T-helper 2 cell treated with Interferon-gamma antibody and Interleukin-4, amounts not matched to agents 100 ng/mL and 5 ng/mL, for 36 hours (primary cell): ENCODE data around the gene QRFPR. TPM values are rescaled to one million over a fixed set of nuclear protein-coding genes. Genes with fewer than 3 reads are reported as not detected.
"Not testable (repeated sequence)": the region's sequence is repeated elsewhere in the genome, so short reads cannot be mapped to it uniquely, and the experiment has no call there.

Experiments used
- intact Hi-C: fragments of 100-400 bp; cut with micrococcal nuclease; formaldehyde crosslinking; loops from one replicate; pipeline ENCODE4 v1.15.1; 2023
- total RNA-seq: library from RNA; stranded (reverse); gene quantifications from 2 replicates; pipeline ENCODE4 v1.2.3, GENCODE V29; 2022

The QRFPR gene
- total RNA-seq, result not detected in 2 replicates

GRCh38 chr4:121380776-121381462, at the start of gene QRFPR:
Gene QRFPR (minus strand): TSS chr4:121381018. CDS start chr4:121380647, 371 bp downstream.
- intact Hi-C loops, result no loop called here

- intact Hi-C loops, result no loop called here
These were observed 47.9 kb upstream of the QRFPR start for GRCh38 chr4:121428721-121429120.

GRCh38 chr4:121421594-121421993, 40.8 kb upstream of the QRFPR start:
- intact Hi-C loops, result no loop called here

- intact Hi-C loops, result no loop called here
These were observed 30.4 kb upstream of the QRFPR start for GRCh38 chr4:121411151-121411744.

- intact Hi-C loops, result not testable (repeated sequence)
These were observed 27.7 kb upstream of the QRFPR start for GRCh38 chr4:121408567-121408966.

- intact Hi-C loops, result no loop called here
These were observed 19.8 kb upstream of the QRFPR start for GRCh38 chr4:121400632-121401031.

GRCh38 chr4:121397941-121398601, 17.3 kb upstream of the QRFPR start:
- intact Hi-C loops, result no loop called here

GRCh38 chr4:121397434-121397833, 16.6 kb upstream of the QRFPR start:
- intact Hi-C loops, result no loop called here

GRCh38 chr4:121392426-121393086, 11.7 kb upstream of the QRFPR start:
- intact Hi-C loops, result no loop called here

- intact Hi-C loops, result no loop called here
These were observed 9.5 kb upstream of the QRFPR start for GRCh38 chr4:121390335-121390734.

GRCh38 chr4:121379276-121379675, 1.5 kb downstream of the QRFPR start:
- intact Hi-C loops, result no loop called here

- intact Hi-C loops, result no loop called here
These were observed 3.7 kb downstream of the QRFPR start for GRCh38 chr4:121377076-121377475.

GRCh38 chr4:121376556-121376955, 4.3 kb downstream of the QRFPR start:
- intact Hi-C loops, result no loop called here

GRCh38 chr4:121376097-121376496, 4.7 kb downstream of the QRFPR start:
- intact Hi-C loops, result no loop called here

- intact Hi-C loops, result no loop called here
These were observed 5.6 kb downstream of the QRFPR start for GRCh38 chr4:121375262-121375661.

GRCh38 chr4:121373841-121374240, 7.0 kb downstream of the QRFPR start:
- intact Hi-C loops, result loop anchor here (2.0 kb wide), 1 partner anchor 181 kb away; no protein-coding TSS in a partner anchor

- intact Hi-C loops, result loop anchor here (2.0 kb wide), 1 partner anchor 356 kb away; no protein-coding TSS in a partner anchor
These were observed 10.0 kb downstream of the QRFPR start for GRCh38 chr4:121370729-121371325.

GRCh38 chr4:121360495-121360894, 20.3 kb downstream of the QRFPR start:
- intact Hi-C loops, result loop anchor here (1.0 kb wide), 1 partner anchor 9 kb away; no protein-coding TSS in a partner anchor

- intact Hi-C loops, result no loop called here
These were observed 22.3 kb downstream of the QRFPR start for GRCh38 chr4:121358473-121358872.

GRCh38 chr4:121353213-121353612, 27.6 kb downstream of the QRFPR start:
- intact Hi-C loops, result no loop called here

GRCh38 chr4:121344098-121344497, 36.7 kb downstream of the QRFPR start:
- intact Hi-C loops, result no loop called here
